ENCODE results near the gene IFI35. TPM values are rescaled to one million over a fixed set of nuclear protein-coding genes. Genes with fewer than 3 reads are reported as not detected.

IFI35 gene
- total RNA-seq, 2 donors from 2014 or later = 16.2 to 19.5 TPM

- intact Hi-C loops (cut with DNase I) = no loop called here
- H3K27me3 ChIP-seq = no peaks in the 10 kb centered on the region
- H3K4me1 ChIP-seq = no peaks in the 10 kb centered on the region
- no peaks in the 10 kb centered on the region for H3K9me3 ChIP-seq
- H3K27ac ChIP-seq = no peak overlapping the region
- no peak overlapping the region for H3K4me3 ChIP-seq
- WGBS, 2 donors = 67 to 77% methylated on average over 6 of the region's 6 CpGs
- DNase-seq (no peak), ATAC-seq (no peak)
- H3K36me3 ChIP-seq (replicated peaks in 1 of 2; ENCODE audit: insufficient read depth in 1 of 2, low read depth in 2 of 2) = no peaks in the 10 kb centered on the region
- TF ChIP-seq CTCF (IDR thresholded peaks at IDR 0.05) (no peak), POLR2A (IDR thresholded peaks at IDR 0.05) (no peak)
These were observed 23.7 kb downstream of the IFI35 start for GRCh38 chr17:43030137-43030767.

DNA sequence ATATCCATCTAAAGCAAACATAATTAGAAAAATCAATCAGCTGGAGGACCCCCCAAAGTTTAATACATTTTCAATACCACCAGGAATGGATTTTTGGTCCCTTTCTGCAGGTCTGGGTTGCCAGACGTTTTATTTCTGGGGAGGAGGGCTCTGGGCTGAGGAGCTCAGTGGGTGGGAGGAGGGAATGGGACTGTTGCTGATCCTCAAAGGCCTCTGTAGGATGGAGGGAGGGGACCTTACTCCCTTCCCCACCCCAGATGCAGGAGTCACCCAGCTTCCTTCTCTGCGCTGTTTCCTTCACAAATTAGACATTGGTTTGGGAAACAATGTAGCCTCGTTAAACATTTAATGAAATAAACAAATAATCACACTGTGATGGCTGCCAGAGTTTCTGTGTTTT, 25.1 kb downstream of the IFI35 start:
- no peaks in the 10 kb centered on the region for H3K9me3 ChIP-seq
- H3K27me3 ChIP-seq = no peaks in the 10 kb centered on the region
- no peak overlapping the region for H3K27ac ChIP-seq
- no peak overlapping the region for H3K4me3 ChIP-seq
- 62 to 76% methylated on average over 3 of the region's 3 CpGs for WGBS, 2 donors
- TF ChIP-seq CTCF (IDR thresholded peaks at IDR 0.05) (no peak), POLR2A (IDR thresholded peaks at IDR 0.05) (no peak)
- no peaks in the 10 kb centered on the region for H3K4me1 ChIP-seq
- intact Hi-C loops (cut with DNase I) = no loop called here
- ATAC-seq (no peak), DNase-seq (no peak)
- H3K36me3 ChIP-seq (replicated peaks in 1 of 2; ENCODE audit: insufficient read depth in 1 of 2, low read depth in 2 of 2) = no peaks in the 10 kb centered on the region

DNA sequence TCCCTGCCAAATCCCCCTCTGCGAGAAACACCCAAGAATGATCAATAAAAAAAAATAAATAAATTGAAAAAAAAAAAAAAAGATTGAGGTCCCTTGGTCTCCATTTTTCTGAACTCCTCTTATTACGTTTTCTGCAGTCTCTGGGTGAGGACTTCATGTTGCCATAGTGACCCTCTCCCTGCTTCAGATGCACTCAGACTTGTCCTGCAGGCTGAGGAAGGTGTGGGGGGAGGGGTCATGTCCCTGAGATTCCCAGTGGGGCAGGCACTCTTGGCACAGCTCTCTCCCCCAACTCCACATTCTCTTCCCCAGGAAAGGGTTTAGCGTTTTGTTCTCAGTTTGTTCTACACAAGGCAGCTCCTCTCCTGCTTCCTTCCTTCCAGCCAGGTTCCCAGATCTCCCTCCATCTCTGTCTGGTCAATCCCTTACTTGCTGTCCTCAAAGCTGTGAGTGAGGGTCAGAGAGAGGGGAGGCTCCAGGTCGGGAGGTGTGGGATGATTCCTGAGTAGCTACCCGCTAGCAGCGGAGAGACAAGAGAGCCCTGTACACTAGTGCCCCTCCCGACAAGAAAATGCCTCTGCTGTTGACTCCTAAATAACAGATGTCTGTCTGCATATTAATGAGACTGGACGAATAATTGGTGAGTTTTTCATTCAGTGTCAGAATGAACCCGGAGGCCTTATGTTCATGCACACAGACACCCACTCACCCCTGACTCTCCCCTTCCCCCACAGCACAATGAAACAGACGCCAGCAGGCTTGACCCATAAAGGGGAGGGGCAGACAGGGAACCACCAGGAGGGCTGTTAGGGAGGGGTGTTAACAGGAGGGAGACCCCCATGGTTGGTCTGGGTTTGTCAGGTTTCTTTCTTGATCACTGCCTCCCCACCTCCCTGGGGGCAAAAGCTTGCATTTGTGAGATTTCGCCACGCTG, 27.6 kb downstream of the IFI35 start:
- no peak overlapping the region for H3K27ac ChIP-seq
- TF ChIP-seq CTCF (IDR thresholded peaks at IDR 0.05) (no peak), POLR2A (IDR thresholded peaks at IDR 0.05) (no peak)
- no peak overlapping the region for H3K4me3 ChIP-seq
- no peaks in the 10 kb centered on the region for H3K4me1 ChIP-seq
- H3K36me3 ChIP-seq (replicated peaks in 1 of 2; ENCODE audit: insufficient read depth in 1 of 2, low read depth in 2 of 2) = no peaks in the 10 kb centered on the region
- DNase-seq (no peak), ATAC-seq (no peak)
- no peaks in the 10 kb centered on the region for H3K27me3 ChIP-seq
- 49 to 50% methylated on average over 12 of the region's 12 CpGs for WGBS, 2 donors
- intact Hi-C loops (cut with DNase I) = no loop called here
- no peaks in the 10 kb centered on the region for H3K9me3 ChIP-seq

- no peaks in the 10 kb centered on the region for H3K4me1 ChIP-seq
- TF ChIP-seq CTCF (IDR thresholded peaks at IDR 0.05) (no peak), POLR2A (IDR thresholded peaks at IDR 0.05) (no peak)
- H3K36me3 ChIP-seq (replicated peaks in 1 of 2; ENCODE audit: insufficient read depth in 1 of 2, low read depth in 2 of 2) = no peaks in the 10 kb centered on the region
- no peaks in the 10 kb centered on the region for H3K9me3 ChIP-seq
- intact Hi-C loops (cut with DNase I) = no loop called here
- ATAC-seq = no peak
- no peaks in the 10 kb centered on the region for H3K27me3 ChIP-seq
- H3K4me3 ChIP-seq = no peak overlapping the region
- WGBS, 2 donors = 87 to 96% methylated on average over 3 of the region's 3 CpGs
- no peak for DNase-seq
- H3K27ac ChIP-seq = no peak overlapping the region
These were observed 28.3 kb downstream of the IFI35 start for GRCh38 chr17:43034894-43035293.

All from body of pancreas (tissue), 4 donors.